ENCODE data around the gene ZNF701. TPM values are rescaled to one million over a fixed set of nuclear protein-coding genes. Genes with fewer than 3 reads are reported as not detected.

ZNF701 gene
- total and polyA plus RNA-seq, 2 of the 13 experiments (the other 11 are each of a cell fraction or from before 2014, with no cell fraction given), result 4.5 to 6.3 TPM

DNA sequence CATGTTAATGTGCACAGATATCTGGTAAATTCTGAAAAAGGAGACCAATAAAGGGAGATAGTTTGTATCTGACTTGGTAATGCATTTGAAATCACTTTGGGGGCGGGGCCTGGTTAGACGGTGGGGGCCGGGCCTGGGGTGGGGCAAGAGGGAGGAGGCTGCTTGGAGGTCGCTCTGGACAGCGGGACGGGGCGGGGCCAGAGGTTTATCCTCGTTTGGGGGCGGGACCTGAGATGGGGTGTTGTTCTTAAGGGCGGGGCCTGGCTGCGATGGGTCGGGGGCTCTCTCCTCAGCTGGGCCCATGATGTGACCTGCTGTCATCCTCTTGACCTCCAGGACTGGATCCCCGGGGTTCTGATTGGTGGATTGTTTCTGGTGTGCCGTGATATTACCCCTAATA, 47.5 kb upstream of the ZNF701 start (continued):
- TF ChIP-seq HNRNPLL (IDR thresholded peaks at IDR 0.05; ENCODE audit: low read depth, low read length, poor library complexity, severe bottlenecking) (no peak), RCOR2 (CRISPR knock-in tag; IDR thresholded peaks at IDR 0.05) (no peak), ATM (IDR thresholded peaks at IDR 0.05; ENCODE audit: borderline replicate concordance) (no peak), ARHGAP35 (CRISPR knock-in tag; IDR thresholded peaks at IDR 0.05; ENCODE audit: borderline replicate concordance) (no peak), CBX2 (IDR thresholded peaks at IDR 0.05; ENCODE audit: low read depth, low read length) (no peak), CBX2 (CRISPR knock-in tag; IDR thresholded peaks at IDR 0.05; ENCODE audit: low read depth) (no peak), REXO4 (CRISPR knock-in tag; IDR thresholded peaks at IDR 0.05; ENCODE audit: borderline replicate concordance) (no peak), SRSF1 (optimal IDR thresholded peaks at IDR 0.05; ENCODE audit: low read depth, low read length) (no peak), CHD2 (IDR thresholded peaks at IDR 0.05; ENCODE audit: low read depth, low read length) (no peak)
- TF ChIP-seq, protein P1, sequence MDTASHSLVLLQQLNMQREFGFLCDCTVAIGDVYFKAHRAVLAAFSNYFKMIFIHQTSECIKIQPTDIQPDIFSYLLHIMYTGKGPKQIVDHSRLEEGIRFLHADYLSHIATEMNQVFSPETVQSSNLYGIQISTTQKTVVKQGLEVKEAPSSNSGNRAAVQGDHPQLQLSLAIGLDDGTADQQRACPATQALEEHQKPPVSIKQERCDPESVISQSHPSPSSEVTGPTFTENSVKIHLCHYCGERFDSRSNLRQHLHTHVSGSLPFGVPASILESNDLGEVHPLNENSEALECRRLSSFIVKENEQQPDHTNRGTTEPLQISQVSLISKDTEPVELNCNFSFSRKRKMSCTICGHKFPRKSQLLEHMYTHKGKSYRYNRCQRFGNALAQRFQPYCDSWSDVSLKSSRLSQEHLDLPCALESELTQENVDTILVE (CRISPR knock-in tag; IDR thresholded peaks at IDR 0.05), result no peak

DNA sequence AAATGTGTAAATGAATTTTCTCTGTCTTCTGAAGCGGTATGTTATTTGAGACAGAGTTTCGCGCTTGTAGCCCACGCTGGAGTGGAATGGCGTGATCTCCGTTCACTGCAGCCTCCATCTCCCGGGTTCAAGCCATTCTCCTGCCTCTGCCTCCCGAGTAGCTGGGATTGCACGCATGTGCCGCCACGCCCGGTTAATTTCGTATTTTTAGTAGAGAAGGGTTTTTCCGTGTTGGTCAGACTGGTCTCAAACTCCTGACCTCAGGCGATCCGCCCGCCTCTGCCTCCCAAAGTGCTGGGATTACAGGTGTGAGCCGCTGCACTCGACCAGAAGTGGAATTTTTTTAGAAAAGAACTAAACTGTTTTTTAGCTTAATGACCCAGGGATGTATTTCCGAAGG, 46.0 kb upstream of the ZNF701 start:
- Histone ChIP-seq H3K4me3 (replicated peaks in 1 of 3; ENCODE audit: insufficient read depth in 1 of 3, low read depth in 2 of 3, low read length in 3 of 3) (no peak overlapping the region), H3K79me2 (ENCODE audit: insufficient read depth, low read length) (no peaks in the 10 kb centered on the region), H3K4me2 (ENCODE audit: low read depth, low read length) (no peak overlapping the region), H3K4me1 (ENCODE audit: insufficient read depth, low read length) (peaks cover 22% of the 10 kb centered on the region), H3K27me3 (ENCODE audit: control insufficient read depth in 1 of 2, insufficient read depth in 2 of 2, low read length in 2 of 2) (no peaks in the 10 kb centered on the region; a peak in 2 of 5 replicates), H3K9me3 (ENCODE audit: low read length) (peaks cover 6% of the 10 kb centered on the region; the same call in 1 of the 2 replicates), H3K9ac (ENCODE audit: insufficient read depth, low read depth, low read length) (no peak overlapping the region), H3K36me3 (replicated peaks in 1 of 2; ENCODE audit: control insufficient read depth in 1 of 2, insufficient read depth in 2 of 2, low read length in 2 of 2) (no peaks in the 10 kb centered on the region), H3K27ac (ENCODE audit: extremely low read length, insufficient read depth, low read length) (no peak overlapping the region), H2AFZ (ENCODE audit: low read length) (no peak overlapping the region), H4K20me1 (ENCODE audit: insufficient read depth, low read length) (no peaks in the 10 kb centered on the region)
- no peak for ATAC-seq
- intact Hi-C loops (cut with micrococcal nuclease; ENCODE audit: unreplicated experiment) (no loop called here), in situ Hi-C loops (cut with HindIII; ENCODE audit: extremely low pct_ligation_motif_present, low pct_unique_long_range_greater_than_20kb) (no loop called here)
- no peak for DNase-seq (ENCODE audit: low spot score)
- CTCF ChIA-PET (ENCODE audit: low intra/inter-chr PET ratio, low total read pairs), result no interaction called here
- FAIRE-seq, result no peak
- no TSS peak for BruUV-seq (replicated peaks)
- 81% methylated on average over 20 of the region's 20 CpGs for WGBS (ENCODE audit: low lambda C conversion rate)
- TF ChIP-seq GFI1 (CRISPR knock-in tag; IDR thresholded peaks at IDR 0.05; ENCODE audit: borderline replicate concordance), result no peak
- no peak for TF ChIP-seq MIER3 (CRISPR knock-in tag; IDR thresholded peaks at IDR 0.05; ENCODE audit: borderline replicate concordance)
- no peak for TF ChIP-seq RXRB (CRISPR knock-in tag; IDR thresholded peaks at IDR 0.05; ENCODE audit: borderline replicate concordance)
- no peak for TF ChIP-seq HOXA9 (CRISPR knock-in tag; IDR thresholded peaks at IDR 0.05; ENCODE audit: borderline replicate concordance)
- no peak for TF ChIP-seq MZF1 (CRISPR knock-in tag; IDR thresholded peaks at IDR 0.05; ENCODE audit: borderline replicate concordance)
- no peak for TF ChIP-seq NR3C1 (CRISPR knock-in tag; IDR thresholded peaks at IDR 0.05)
- no peak for TF ChIP-seq ZBTB1 (CRISPR knock-in tag; IDR thresholded peaks at IDR 0.05; ENCODE audit: borderline replicate concordance)
- TF ChIP-seq HNRNPLL (IDR thresholded peaks at IDR 0.05; ENCODE audit: low read depth, low read length, poor library complexity, severe bottlenecking), result no peak
- no peak for TF ChIP-seq ASH2L (IDR thresholded peaks at IDR 0.05; ENCODE audit: insufficient read length, low read depth, low read length)
- TF ChIP-seq, protein P2, sequence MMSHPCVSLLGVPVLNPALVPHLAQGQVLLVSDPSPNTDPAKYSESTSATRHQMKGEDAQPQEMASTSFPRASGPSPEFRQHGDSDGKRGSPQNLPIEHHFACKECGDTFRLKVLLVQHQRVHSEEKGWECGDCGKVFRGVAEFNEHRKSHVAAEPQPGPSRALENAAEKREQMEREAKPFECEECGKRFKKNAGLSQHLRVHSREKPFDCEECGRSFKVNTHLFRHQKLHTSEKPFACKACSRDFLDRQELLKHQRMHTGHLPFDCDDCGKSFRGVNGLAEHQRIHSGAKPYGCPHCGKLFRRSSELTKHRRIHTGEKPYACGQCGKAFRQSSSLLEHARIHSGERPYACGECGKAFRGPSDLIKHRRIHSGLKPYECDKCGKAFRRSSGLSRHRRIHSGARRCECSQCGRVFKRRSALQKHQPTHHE (CRISPR knock-in tag; IDR thresholded peaks at IDR 0.05; ENCODE audit: borderline replicate concordance), result no peak
- TF ChIP-seq ZNF879 (CRISPR knock-in tag; IDR thresholded peaks at IDR 0.05), result no peak
- TF ChIP-seq, protein P3, sequence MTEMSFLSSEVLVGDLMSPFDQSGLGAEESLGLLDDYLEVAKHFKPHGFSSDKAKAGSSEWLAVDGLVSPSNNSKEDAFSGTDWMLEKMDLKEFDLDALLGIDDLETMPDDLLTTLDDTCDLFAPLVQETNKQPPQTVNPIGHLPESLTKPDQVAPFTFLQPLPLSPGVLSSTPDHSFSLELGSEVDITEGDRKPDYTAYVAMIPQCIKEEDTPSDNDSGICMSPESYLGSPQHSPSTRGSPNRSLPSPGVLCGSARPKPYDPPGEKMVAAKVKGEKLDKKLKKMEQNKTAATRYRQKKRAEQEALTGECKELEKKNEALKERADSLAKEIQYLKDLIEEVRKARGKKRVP (CRISPR knock-in tag; IDR thresholded peaks at IDR 0.05), result no peak
- POLR2A ChIA-PET, result no interaction called here

All from HepG2 (cell line).